Measurements from ENCODE around the gene PARP11. TPM values are rescaled to one million over a fixed set of nuclear protein-coding genes. Genes with fewer than 3 reads are reported as not detected.
A peak's percentile ranks its signal among the peaks of the same experiment; 100 is the strongest.

Gene PARP11
- total RNA-seq, 1 donor from 2014 or later = 5.0 TPM

DNA sequence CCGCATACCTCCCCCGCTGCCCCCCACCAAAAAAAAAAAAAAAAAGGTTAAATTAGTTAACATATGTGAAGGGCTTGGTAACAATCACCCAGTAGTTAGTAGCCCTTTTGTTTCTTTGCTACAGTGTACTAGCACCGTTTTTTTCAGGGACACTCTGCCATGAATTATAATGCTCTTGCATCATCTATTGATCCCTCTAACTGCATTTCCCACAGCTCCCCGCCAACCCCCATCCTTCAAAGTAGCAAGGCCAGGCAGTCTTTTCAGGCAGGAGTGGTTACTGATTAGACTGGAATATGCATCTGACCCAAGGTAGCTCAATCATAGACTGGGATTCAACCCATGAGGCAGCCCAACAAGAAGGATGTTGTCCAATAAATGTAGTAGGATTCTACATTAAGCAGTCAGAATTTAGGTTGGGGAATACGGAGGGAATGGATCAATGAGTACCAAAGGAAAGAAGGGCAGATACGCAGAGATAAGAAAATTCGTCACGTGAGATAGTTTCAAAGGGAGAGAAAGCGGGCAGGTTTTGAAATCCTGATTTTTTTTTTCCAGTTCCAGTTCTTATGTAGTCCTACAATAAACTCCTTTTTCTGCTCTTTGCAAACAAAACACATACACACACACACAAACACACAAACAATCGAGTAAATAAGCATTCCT is 80.4 kb downstream of the PARP11 start:
- intact Hi-C loops (cut with micrococcal nuclease) = no loop called here

DNA sequence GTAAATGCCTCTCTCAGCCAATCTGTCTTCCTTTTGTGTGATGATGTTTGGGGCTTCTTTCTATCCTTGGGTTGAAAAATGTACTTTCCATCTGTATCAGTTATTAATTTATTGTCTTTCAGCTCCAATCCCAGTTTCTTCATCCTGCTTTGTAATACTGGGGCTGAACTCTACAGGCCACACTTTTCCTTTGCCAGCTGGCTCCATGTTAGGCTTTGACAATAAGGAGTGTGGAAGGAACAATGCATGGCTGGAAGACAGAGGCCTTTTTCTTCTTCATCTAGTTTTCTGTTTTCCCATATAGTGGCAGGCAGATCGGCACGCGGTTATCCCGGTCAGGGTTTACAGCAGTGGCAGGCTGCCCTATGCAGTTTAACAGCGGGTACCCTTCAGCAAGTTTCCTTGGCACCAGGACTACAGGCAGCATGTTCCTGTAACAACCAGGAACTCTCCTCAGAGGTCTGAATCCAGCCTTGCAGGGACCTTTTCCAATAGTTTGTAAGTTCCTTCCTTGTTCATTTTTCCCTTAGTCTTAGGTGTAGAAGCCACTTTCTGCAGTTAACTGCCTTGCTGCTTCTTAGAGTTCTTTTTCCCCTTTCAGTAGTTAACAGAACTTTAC is 81.8 kb downstream of the PARP11 start:
- peak; percentile 26 for DNase-seq
- intact Hi-C loops (cut with micrococcal nuclease) = no loop called here
- ATAC-seq = peak; percentile 62

More for the DNA sequence above, 80.4 kb downstream of the PARP11 start:
- DNase-seq (no peak), ATAC-seq (no peak)

DNA sequence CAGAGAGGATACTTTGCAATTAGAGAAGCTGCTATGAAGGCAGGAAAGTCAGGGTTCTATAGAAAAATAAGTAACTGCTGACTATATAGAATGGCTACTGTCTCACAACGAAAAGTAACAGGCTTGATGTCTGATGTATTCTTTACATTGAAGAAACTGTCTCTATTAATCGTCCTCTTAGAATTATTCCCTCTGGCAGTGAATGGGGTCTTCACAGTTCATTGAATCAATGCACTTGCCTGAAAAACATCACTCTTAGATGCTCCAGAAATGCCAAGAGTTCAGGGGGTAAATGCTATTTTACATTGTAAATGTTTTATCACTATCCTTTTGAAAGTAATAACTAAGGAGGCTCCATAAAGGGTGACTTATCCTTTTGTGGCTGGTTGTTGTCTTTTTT is 82.6 kb downstream of the PARP11 start:
- no peak for DNase-seq
- ATAC-seq = no peak
- intact Hi-C loops (cut with micrococcal nuclease) = no loop called here

DNA sequence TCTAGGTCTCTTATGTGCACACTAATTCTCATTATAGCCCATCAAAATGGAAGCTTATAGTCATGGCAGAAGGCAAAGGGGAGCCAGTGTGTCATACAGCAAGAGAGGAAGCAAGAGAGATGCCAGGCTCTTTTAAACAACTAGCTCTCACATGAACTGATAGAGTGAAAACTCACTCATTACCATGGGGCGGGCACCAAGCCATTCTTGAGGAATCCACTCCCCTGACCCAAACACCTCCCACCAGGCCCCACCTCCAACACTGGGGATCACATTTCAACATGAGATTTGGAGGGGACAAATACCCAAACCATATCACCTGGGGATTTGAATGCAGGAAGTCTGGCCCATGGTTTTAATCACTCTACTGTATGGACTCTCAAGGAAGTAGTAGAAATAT is 83.4 kb downstream of the PARP11 start:
- DNase-seq = no peak
- intact Hi-C loops (cut with micrococcal nuclease) = no loop called here
- ATAC-seq = no peak

DNA sequence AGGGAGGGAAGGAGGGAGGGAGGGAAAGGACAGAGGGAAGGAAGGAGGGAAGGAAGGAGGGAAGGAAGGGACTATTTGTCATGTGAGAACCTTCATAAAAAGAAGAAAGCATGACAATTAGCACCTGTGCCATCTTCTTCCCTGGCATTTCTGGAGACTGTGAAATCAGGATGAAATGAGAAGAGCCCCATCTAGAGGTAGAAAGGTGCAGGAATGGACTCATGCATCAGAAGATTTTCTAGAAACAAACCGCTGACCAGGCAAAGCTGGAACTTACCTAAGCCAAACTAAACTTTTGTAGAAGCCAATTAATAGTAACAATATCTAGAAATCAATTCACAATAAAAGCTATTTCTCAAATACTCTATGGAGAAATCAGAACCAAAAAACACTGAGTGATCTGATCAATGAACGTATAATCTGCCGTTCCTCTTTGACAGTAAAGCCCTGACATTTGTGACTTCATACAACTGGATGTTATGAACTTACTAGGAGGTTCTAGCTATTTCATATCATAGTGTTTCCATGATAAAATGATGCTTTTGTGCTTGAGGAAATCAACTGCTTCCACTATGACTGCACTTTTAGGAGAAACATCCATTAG is 95.9 kb downstream of the PARP11 start:
- DNase-seq (no peak), ATAC-seq (peak; percentile 65)
- intact Hi-C loops (cut with micrococcal nuclease) = loop anchor here (10.0 kb wide), 2 partner anchors 93 to 473 kb away; no protein-coding TSS in a partner anchor

DNA sequence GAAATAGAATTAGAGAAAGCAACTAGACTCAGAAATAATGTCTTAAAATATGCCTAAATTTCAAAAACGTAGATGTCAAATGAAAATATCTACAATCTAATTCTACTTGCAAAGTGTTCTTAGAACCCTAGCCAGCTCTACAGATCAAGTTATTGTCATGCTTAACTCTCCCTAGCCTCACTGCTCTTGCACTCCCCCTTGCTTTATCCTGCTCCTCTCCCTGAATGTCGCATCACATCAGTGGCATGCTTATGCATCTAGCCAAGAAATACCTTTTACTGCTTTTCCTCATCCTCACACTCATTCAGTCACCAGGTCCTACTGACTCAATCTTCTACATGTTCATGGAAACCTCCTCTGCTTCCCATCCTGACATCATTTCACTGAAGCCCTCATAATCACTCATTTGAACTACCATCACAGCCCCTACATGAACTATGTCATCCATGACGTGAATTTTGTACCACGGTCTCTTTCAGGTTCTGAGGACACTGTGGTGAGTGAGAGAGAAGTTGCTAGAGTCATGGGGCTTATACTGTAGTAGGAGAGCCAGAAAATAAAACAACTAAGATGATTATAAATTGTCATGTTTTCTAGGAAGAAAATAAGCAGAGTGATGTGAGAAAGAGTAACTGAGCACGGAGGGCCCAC is 97.7 kb downstream of the PARP11 start:
- DNase-seq = no peak
- intact Hi-C loops (cut with micrococcal nuclease) = loop anchor here (10.0 kb wide), 2 partner anchors 91 to 471 kb away; no protein-coding TSS in a partner anchor
- no peak for ATAC-seq

DNA sequence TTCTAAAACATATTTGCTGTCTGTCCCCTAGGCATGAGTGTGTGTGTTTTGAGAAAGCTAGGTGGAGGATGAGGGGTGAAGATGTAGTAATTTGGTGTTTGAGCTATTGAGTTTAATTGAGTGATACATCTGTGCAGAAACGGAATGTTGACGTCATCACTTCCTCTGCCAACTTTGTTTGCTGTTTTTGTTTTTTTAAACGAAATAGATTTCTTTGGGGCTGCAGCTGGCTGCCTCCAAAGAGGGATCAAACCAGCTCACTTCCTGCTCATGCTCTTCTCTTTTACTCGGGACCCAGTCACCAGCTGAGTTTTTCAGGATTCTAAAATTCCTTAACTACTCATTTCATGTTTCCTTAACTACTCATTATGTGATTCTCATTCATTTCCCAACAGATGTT is 100.8 kb downstream of the PARP11 start:
- intact Hi-C loops (cut with micrococcal nuclease) = loop anchor here (10.0 kb wide), 2 partner anchors 88 to 468 kb away; no protein-coding TSS in a partner anchor
- no peak for DNase-seq
- peak; percentile 18 for ATAC-seq

DNA sequence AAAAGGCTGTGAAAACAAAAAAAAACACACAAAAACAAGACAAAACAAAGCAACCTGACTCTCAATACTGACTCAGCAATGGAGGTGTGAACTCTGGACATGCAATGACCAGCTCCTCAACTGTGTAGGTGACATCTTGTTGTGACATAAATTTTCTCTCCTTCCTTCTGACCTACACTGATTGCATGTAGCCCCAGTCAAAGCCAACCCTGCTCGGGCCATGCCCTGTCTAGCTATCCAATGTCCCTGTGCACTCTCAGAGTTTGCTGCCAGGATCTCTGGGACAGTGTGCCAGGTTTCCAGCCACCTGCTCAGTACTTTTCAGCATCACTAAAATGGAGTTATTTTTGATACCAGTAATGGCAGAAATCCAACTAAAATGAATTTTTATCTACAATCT is 101.3 kb downstream of the PARP11 start:
- intact Hi-C loops (cut with micrococcal nuclease) = loop anchor here (10.0 kb wide), 2 partner anchors 87 to 467 kb away; no protein-coding TSS in a partner anchor
- ATAC-seq = peak; percentile 98
- DNase-seq = peak; percentile 70

DNA sequence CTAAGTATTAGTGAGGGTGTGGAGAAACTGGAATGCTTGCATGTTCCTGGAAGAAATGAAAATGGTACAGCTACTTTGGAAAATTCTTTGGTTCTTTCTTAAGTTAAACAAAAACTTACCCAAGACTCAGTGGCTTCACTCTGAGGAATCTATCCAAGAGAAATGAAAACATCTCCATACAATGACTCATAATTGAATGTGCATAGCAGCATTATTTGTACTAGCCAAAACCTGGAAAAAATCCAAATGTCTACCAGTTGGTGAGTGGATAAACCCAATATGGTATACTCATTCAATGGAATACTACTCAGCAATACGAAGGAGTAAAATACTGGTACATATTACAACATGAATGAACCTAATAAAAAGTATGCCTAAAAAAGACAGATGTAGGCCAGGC is 102.3 kb downstream of the PARP11 start:
- intact Hi-C loops (cut with micrococcal nuclease) = loop anchor here (10.0 kb wide), 2 partner anchors 86 to 466 kb away; no protein-coding TSS in a partner anchor
- no peak for ATAC-seq
- no peak for DNase-seq

DNA sequence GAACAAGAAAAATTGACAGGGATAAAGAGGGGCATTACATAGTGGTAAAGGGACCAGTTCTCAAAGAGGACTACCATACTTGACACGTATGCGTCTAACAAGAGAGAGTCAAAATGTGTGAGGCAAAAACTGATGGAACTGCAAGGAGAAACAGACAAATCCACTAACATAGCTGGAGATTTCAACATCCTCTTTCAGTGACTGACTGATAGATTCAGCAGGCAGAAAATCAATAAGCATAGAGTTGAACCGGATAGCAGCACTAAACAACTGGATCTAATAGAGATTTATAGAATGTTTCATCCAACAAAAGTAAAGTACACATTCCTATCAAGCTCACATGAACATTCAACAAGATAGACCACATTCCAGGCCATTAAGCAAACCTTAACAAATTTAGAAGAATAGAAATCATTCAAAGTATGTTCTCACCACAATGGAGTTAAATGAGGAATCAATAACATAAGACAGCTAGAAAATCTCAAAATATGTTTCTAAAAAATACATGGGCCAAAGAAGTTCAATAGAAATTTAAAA is 104.2 kb downstream of the PARP11 start:
- DNase-seq = no peak
- no peak for ATAC-seq
- intact Hi-C loops (cut with micrococcal nuclease) = no loop called here

DNA sequence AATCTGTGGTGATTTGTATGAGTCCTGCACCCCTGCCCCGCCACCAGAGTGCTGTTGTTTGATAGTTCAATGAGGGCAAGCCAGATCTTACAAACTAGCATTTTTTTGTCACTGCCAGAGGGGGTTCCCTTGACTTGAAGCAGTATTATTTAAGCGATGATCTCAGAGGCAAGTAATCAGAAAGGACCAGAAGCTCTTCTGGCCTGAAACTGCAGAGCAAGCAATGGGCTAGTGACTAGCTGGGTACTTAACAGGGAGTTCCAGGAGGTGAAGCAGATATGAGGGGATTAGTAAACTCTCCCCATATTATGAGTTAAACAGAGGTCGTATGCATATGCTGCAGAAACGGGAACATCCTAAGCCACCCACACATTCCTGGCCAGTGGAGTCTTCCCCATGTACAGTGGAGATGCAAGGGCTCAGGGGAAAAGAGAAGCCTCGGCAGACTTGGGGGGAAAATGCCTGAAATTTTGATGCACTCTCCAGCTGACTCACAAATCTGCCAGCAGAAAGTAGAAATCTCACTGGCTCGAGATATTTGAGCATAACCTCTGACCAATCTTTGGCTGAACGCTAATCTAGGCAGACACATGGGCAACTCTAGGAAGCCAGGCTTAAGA is 112.0 kb downstream of the PARP11 start:
- intact Hi-C loops (cut with micrococcal nuclease) = no loop called here
- ATAC-seq (no peak), DNase-seq (no peak)

DNA sequence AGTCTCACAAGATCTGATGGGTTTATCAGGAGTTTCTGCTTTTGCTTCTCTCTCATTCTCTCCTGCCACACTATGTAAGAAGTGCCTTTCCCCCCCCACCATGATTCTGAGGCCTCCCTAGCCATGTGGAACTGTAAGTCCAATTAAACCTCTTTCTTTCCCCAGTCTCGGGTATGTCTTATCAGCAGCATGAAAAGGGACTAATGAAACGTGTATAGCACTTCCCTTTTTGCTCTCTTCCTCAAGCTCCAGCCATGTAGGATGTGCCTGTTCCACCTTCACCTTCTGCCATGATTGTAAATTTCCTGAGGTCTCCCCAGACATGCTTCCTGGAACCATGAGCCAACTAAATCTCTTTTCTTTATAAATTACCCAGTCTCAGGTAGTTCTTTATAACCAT is 113.3 kb downstream of the PARP11 start:
- no peak for ATAC-seq
- intact Hi-C loops (cut with micrococcal nuclease) = no loop called here
- DNase-seq = no peak

Other genes with a start within 250 kb of the PARP11 start
- 2.5 TPM for gene CRACR2A, start 120.3 kb downstream of the PARP11 start, total RNA-seq

All from left ventricle myocardium superior (tissue), 1 donor.